Measurements from ENCODE around the gene PCID2. TPM values are rescaled to one million over a fixed set of nuclear protein-coding genes. Genes with fewer than 3 reads are reported as not detected.

Gene PCID2
- 63.7 and 81.8 TPM in 2 replicates for total RNA-seq

DNA sequence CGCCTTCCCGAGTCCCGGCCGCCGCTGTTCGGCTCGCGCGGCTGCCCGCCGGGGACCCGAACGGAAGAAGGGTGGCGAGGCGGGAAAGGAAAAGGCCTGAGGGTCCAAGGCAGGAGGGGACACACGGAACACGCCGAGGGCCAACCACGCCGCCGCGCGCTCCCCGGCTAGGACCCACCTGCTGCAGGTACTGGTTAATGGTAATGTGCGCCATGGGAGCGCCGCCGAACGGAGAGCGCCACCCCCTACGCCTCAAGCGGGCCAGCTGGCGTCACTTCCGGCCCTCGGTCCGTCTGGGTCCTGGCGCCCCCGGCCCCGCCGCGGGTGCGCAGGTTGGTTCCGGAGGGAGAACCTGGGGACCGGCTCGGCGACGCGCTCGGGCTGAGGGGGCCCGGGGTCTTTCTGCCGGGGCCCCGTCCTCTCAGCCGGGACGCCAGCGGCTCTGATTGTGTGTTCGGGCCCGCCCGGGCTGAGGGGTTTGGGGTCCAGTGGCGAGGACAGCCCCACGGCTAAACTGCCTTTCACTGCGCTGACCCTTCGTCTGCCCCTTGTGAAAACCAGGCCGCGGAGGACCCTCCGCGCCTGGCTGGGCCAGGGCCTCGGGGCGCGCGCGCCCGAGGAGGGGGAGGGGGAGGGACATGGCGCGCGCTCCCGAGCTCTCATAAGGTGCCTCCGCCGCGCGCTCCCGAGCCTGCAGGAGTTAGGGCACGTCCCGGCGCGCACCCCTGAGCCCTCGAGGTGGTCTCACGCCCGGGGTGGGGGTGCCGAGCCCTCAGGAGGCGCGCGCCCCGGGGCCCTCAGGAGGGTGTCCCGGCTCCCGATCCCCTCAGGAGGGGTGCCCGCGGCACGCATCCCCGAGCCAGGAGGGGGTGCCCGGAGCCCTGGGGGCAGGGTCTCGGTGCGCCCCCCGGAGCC, at the start of gene PCID2:
TSS of gene PCID2 (minus strand) at position 249 of the 915 bp plus-strand sequence. CDS start at position 214, 35 bp downstream.

DNA sequence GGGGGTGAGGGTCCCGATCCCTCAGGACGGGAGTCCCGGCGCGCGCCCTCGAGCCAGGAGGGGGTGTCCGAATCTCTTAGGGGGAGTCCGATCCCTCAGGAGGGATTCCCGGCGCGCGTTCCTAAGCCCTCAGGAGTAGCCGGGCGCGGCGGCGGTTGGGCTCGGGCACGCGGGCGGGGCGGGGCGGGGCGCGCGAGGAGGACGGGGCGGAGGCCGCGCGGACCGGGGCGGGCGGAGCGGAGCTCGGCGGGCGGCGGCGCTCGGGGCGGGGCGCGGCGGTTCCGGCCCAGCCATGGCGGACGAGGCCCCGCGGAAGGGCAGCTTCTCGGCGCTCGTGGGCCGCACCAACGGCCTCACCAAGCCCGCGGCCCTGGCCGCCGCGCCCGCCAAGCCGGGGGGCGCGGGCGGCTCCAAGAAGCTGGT, 878 bp upstream of the PCID2 start, which contains the start of gene CUL4A:
TSS of gene CUL4A (plus strand) at position 278 of the 423 bp plus-strand sequence. CDS start at position 293, 15 bp downstream.

GRCh38 chr13:113157929-113158747, 50.3 kb downstream of the PCID2 start, which contains the start of gene PROZ:
TSS of gene PROZ (plus strand) at chr13:113158648. CDS start at chr13:113158661, 13 bp downstream.

Other genes starting within 250 kb of the PCID2 start
- 0.63 and 1.1 TPM in 2 replicates for gene MCF2L, start 239.5 kb downstream of the PCID2 start, total RNA-seq
- gene F7, start 102.9 kb downstream of the PCID2 start, total RNA-seq: under 0.01 TPM in 1 of 2 replicates, not detected in the other
- 26.8 and 38.1 TPM in 2 replicates for gene F10, start 85.9 kb downstream of the PCID2 start, total RNA-seq
- gene PROZ, start 50.0 kb downstream of the PCID2 start, total RNA-seq: not detected in 2 replicates
- 87.9 and 124 TPM in 2 replicates for gene CUL4A, start 944 bp upstream of the PCID2 start, total RNA-seq
- 231 and 301 TPM in 2 replicates for gene LAMP1, start 88.6 kb upstream of the PCID2 start, total RNA-seq
- gene GRTP1, start 155.5 kb upstream of the PCID2 start, total RNA-seq: 0.69 and 2.8 TPM in 2 replicates
- gene ADPRHL1, start 244.8 kb upstream of the PCID2 start, total RNA-seq: 1.1 and 2.8 TPM in 2 replicates

Data from bronchial smooth muscle cell (primary cell).